Ovary (tissue), 9 donors: ENCODE data around the gene MIA. TPM values are rescaled to one million over a fixed set of nuclear protein-coding genes. Genes with fewer than 3 reads are reported as not detected.
A peak's percentile ranks its signal among the peaks of the same experiment; 100 is the strongest.

ENCODE experiments used
- DNase-seq, 5 donors: peaks; one replicate each; pipeline ENCODE4 v3.0.0-alpha.2; 2019 to 2020
- H3K27ac ChIP-seq, 2 donors: fragments of 200-600 bp; one replicate each; pipeline versions ENCODE4 v1.5.1 to v1.8.0; 2019 to 2022
- H3K27me3 ChIP-seq: fragments of 200-600 bp; one replicate; pipeline ENCODE4 v1.8.0; 2022
- H3K36me3 ChIP-seq: fragments of 200-600 bp; sonication (generic); one replicate; pipeline ENCODE4 v1.5.1; 2019
- H3K4me1 ChIP-seq: one replicate; pipeline ENCODE4 v1.8.1; 2013; ENCODE audit warnings: mild to moderate bottlenecking, moderate library complexity; ENCODE audit not compliant: insufficient read depth
- H3K4me3 ChIP-seq: fragments of 200-600 bp; sonication (generic); one replicate; pipeline ENCODE4 v1.5.1; 2017
- H3K9me3 ChIP-seq, 2 donors: fragments of 200-600 bp in 1 of 2; sonication (generic) in 1 of 2; one replicate each; pipeline versions ENCODE4 v1.5.1 to v1.8.1; 2013 to 2019; ENCODE audit warnings: mild to moderate bottlenecking in 1 of 2, moderate library complexity in 1 of 2
- EP300 ChIP-seq: sonication (generic); formaldehyde crosslinking; IDR thresholded peaks from one replicate; pipeline ENCODE4 v1.6.1; 2017; ENCODE audit warnings: antibody characterized with exemption
- POLR2A ChIP-seq: fragments of 450-650 bp; IDR thresholded peaks from one replicate; pipeline ENCODE4 v1.6.1; 2017; ENCODE audit warnings: antibody characterized with exemption, mild to moderate bottlenecking, moderate library complexity
- WGBS, 3 donors: extraction: QIAGEN DNeasy Blood & Tissue Kit in 1 of 3; methylation state at CpG; one replicate each; pipeline versions ENCODE4 v1.1.5 to v1.1.7; 2013 to 2017; 5-methylcytosine and 5-hydroxymethylcytosine counted together
- intact Hi-C, 4 donors: fragments of 100-400 bp; cut with DNase I; formaldehyde crosslinking; loops; one replicate each; pipeline versions ENCODE4 v1.11.0 to v1.15.1; 2022 to 2023
- polyA plus RNA-seq, 2 donors: library from polyadenylated mRNA; stranded (reverse); fragments of 200-250 nt in 1 of 2; fragments of 350-450 nt in 1 of 2; fragmentation: Illumina TruSeq in 1 of 2; extraction: RNeasy Lipid Tissue Mini Kit (QIAGEN cat#74804) in 1 of 2; gene quantifications; one replicate each; pipeline ENCODE4 v1.2.3, GENCODE V29; 2013 to 2014
- total RNA-seq, 7 donors: library from RNA; depleted of rRNA in 2 of 7; stranded (reverse); fragments of >200 nt in 2 of 7; fragmentation: NEBNext Ultra II Directional in 3 of 7; extraction: Animal tissue kit (Norgen Biotek cat#: 25700) in 3 of 7; gene quantifications; one replicate each; pipeline versions ENCODE4 v1.1.0 to v1.2.4, GENCODE V29; 2016 to 2023
- TF ChIP-seq, protein P1 (sequence below), 3 donors: fragments of 450-650 bp in 2 of 3; fragments of 200-600 bp in 1 of 3; IDR thresholded peaks; one replicate each; pipeline versions ENCODE4 v1.5.1 to v1.8.0; 2016 to 2022; ENCODE audit warnings: antibody characterized with exemption in 3 of 3, mild to moderate bottlenecking in 1 of 3
- donor health status: DM: no; HTN: no; CAD: no; lungs with moderate emphysema.
- donor health status: DM: no; HTN: no; CAD: no.
- donor health status: Bipolar disorder and iron deficiency.
- donor health status: DM: yes; HTN: yes; CAD: no.
- donor health status: DM: no; HTN: no; CAD: no.
- donor health status: DM: yes; HTN: yes; CAD: no.

MIA gene
- total and polyA plus RNA-seq, 9 donors: 1.7 to 3.9 (median 2.3) TPM; not detected in 3

DNA sequence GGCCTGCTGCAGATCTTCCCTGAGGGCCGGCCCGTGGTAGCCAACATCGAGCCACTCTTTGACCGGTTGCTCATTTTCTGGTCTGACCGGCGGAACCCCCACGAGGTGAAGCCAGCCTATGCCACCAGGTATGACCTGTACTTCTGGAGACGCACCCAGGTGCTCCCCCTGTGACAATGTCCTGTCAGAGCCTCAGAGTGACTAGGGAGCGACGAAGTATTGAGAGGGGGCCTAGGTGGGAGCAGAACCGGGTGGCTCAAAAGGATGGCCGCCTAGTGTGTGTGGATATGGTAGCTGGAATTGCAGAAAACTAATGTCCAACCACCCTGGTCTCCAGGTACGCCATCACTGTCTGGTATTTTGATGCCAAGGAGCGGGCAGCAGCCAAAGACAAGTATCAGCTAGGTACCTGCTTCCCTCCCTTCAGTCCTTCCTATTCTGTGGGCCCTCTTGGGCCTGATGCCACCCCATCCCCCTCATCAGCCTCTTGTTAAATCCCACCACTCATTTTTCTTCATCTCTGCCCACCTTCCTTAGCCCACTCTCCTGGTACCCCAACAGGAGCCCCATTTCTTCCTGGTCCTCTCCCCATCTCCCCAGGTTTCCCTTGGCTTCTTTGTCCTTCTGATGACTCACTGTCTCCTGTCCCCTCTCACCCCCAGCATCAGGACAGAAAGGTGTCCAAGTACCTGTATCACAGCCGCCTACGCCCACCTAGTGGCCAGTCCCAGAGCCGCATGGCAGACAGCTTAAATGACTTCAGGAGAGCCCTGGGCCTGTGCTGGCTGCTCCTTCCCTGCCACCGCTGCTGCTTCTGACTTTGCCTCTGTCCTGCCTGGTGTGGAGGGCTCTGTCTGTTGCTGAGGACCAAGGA lies 32.1 kb downstream of the MIA start:
- DNase-seq: no peak
- no peaks in the 10 kb centered on the region for H3K27me3 ChIP-seq
- 61 to 64% (median 63%) methylated on average over 18 of the region's 18 CpGs for WGBS, 3 donors
- H3K9me3 ChIP-seq: no peaks in the 10 kb centered on the region
- intact Hi-C loops: loop anchor here in 3 of 4 donors (5.0 to 10.0 kb wide), 2 partner anchors 93 to 145 kb away; partner anchors contain the start of genes COQ8B (in 2 of the 3) and ITPKC (in 2 of the 3)
- peak overlapping the region; percentile 27 to 39 for H3K27ac ChIP-seq
- peaks cover 40% of the 10 kb centered on the region for H3K4me1 ChIP-seq
- no peak overlapping the region for H3K4me3 ChIP-seq
- TF ChIP-seq POLR2A (no peak), EP300 (no peak)
- TF ChIP-seq, protein P1, sequence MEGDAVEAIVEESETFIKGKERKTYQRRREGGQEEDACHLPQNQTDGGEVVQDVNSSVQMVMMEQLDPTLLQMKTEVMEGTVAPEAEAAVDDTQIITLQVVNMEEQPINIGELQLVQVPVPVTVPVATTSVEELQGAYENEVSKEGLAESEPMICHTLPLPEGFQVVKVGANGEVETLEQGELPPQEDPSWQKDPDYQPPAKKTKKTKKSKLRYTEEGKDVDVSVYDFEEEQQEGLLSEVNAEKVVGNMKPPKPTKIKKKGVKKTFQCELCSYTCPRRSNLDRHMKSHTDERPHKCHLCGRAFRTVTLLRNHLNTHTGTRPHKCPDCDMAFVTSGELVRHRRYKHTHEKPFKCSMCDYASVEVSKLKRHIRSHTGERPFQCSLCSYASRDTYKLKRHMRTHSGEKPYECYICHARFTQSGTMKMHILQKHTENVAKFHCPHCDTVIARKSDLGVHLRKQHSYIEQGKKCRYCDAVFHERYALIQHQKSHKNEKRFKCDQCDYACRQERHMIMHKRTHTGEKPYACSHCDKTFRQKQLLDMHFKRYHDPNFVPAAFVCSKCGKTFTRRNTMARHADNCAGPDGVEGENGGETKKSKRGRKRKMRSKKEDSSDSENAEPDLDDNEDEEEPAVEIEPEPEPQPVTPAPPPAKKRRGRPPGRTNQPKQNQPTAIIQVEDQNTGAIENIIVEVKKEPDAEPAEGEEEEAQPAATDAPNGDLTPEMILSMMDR (IDR thresholded peaks at IDR 0.05): no peak
- H3K36me3 ChIP-seq: no peaks in the 10 kb centered on the region

DNA sequence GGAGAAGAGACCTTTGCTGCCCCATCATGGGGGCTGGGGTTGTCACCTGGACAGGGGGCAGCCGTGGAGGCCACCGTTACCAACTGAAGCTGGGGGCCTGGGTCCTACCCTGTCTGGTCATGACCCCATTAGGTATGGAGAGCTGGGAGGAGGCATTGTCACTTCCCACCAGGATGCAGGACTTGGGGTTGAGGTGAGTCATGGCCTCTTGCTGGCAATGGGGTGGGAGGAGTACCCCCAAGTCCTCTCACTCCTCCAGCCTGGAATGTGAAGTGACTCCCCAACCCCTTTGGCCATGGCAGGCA lies 32.7 kb downstream of the MIA start:
- DNase-seq: no peak
- WGBS, 3 donors: 69 to 82% (median 81%) methylated on average over 2 of the region's 2 CpGs
- TF ChIP-seq EP300: no peak
- no peak for TF ChIP-seq POLR2A
- TF ChIP-seq, protein P1 (IDR thresholded peaks at IDR 0.05): no peak

DNA sequence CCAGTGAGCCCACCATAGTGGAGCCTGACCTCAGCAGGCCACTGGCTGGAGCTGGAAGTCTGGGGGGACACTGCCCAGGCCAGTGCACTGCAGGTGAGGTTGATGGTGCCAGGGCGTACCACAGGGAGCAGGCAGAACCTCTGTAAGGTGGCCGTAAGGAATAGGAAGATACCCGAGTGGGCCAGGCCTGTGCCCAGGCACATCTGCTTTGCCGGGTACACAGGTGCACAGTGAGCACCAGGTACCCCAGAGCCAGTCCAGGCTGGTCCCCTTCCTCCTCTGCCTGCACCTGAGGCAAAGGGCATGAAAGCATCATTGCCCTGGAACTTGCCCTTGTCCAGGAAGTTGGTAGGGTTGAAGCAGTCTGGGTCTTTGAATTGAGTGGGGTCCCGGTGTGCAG lies 33.2 kb downstream of the MIA start:
- WGBS, 3 donors: 77 to 84% (median 77%) methylated on average over 5 of the region's 5 CpGs
- no peaks in the 10 kb centered on the region for H3K9me3 ChIP-seq
- H3K27me3 ChIP-seq: no peaks in the 10 kb centered on the region
- no peak overlapping the region for H3K4me3 ChIP-seq
- peaks cover 39% of the 10 kb centered on the region for H3K4me1 ChIP-seq
- no peak overlapping the region for H3K27ac ChIP-seq
- intact Hi-C loops: loop anchor here in 3 of 4 donors (5.0 to 10.0 kb wide), 2 partner anchors 94 to 146 kb away; partner anchors contain the start of genes COQ8B (in 2 of the 3) and ITPKC (in 2 of the 3)
- no peak for TF ChIP-seq POLR2A
- TF ChIP-seq, protein P1 (IDR thresholded peaks at IDR 0.05): no peak
- no peak for TF ChIP-seq EP300
- DNase-seq: no peak
- no peaks in the 10 kb centered on the region for H3K36me3 ChIP-seq

More for the DNA sequence above, 32.7 kb downstream of the MIA start:
- H3K4me3 ChIP-seq: no peak overlapping the region
- intact Hi-C loops: loop anchor here in 3 of 4 donors (5.0 to 10.0 kb wide), 2 partner anchors 93 to 146 kb away; partner anchors contain the start of genes COQ8B (in 2 of the 3) and ITPKC (in 2 of the 3)
- H3K27ac ChIP-seq: no peak overlapping the region
- no peaks in the 10 kb centered on the region for H3K27me3 ChIP-seq
- no peaks in the 10 kb centered on the region for H3K9me3 ChIP-seq
- peaks cover 41% of the 10 kb centered on the region for H3K4me1 ChIP-seq
- no peaks in the 10 kb centered on the region for H3K36me3 ChIP-seq

DNA sequence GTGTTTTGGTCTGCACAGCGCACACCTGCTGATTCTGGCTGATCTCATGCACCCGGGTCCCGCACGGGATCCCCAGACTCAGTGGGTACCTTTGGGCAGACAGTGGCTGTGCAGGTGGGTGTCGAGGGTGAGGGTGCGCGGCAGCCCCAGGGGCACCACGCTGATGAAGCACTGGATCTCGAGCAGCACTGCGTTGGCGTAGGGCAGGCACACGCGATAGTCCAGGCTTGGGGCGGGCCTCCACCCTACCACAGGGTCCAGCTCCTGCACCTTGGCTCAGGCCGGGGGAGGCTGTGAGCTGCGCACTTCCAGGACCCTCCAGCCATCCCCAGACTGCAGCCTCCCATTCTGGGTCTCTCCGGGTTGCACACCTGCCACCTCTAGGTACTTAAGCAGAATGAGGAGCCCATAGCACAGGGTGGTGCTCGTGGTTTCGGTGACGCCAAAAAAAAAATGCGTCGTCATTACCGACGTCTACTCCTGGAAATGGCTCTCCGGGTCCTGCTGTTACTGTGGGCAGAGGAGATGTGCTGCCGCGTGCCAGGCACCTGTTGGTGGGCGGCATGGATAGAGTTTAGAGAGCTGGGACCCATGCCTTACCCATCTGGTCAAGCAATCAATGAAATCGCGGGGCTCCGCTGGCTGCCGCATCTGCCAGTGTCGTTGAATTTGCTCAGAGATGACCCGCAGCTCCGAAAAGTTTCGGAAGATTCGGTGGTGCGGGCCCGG lies 34.2 kb downstream of the MIA start:
- intact Hi-C loops: loop anchor here in 3 of 4 donors (5.0 to 10.0 kb wide), 2 partner anchors 95 to 147 kb away; partner anchors contain the start of genes COQ8B (in 2 of the 3) and ITPKC (in 2 of the 3)
- Histone ChIP-seq H3K36me3 (no peaks in the 10 kb centered on the region), H3K27ac (peak overlapping the region in 1 of 2 donors; percentile 39), H3K4me3 (no peak overlapping the region), H3K27me3 (no peaks in the 10 kb centered on the region), H3K4me1 (peaks cover 32% of the 10 kb centered on the region), H3K9me3 (no peaks in the 10 kb centered on the region)
- TF ChIP-seq, protein P1 (IDR thresholded peaks at IDR 0.05): no peak
- no peak for TF ChIP-seq POLR2A
- no peak for TF ChIP-seq EP300
- WGBS, 3 donors: 83 to 93% (median 86%) methylated on average over 36 to 39 of the region's 39 CpGs
- DNase-seq: peak in 1 of 5 donors; percentile 52
